IMR-90 (cell line): ENCODE measurements around the gene WNK1. TPM values are rescaled to one million over a fixed set of nuclear protein-coding genes. Genes with fewer than 3 reads are reported as not detected.

Experiments
- ATAC-seq: fragments of 200-7000 bp; cut with Tn5 transposase; 2 replicates; pipeline ENCODE4 v1.9.1; 2020; ENCODE audit warnings: low read depth, mild to moderate bottlenecking, moderate library complexity
- BruUV-seq: library from RNA; stranded (reverse); fragments of 400-500 nt; replicated peaks from 2 replicates; lab custom pipeline; 2021; lab: Mats Ljungman, UMichigan
- CTCF ChIA-PET: fragments of 300-600 bp; formaldehyde crosslinking; extraction: SDS; loops from one replicate; lab custom pipeline; 2021; ENCODE audit warnings: antibody characterized with exemption; lab: Yijun Ruan, JAX
- POLR2A ChIA-PET: fragments of 300-600 bp; sonication (Branson Sonifier 250); formaldehyde crosslinking; loops from one replicate; lab custom pipeline; 2022; ENCODE audit warnings: antibody characterized with exemption; ENCODE audit not compliant: unreplicated experiment; lab: Charles Lee
- DNase-seq: peaks from one replicate; pipeline ENCODE4 v3.0.0; 2013
- H2AFZ ChIP-seq: replicated peaks from 2 replicates; pipeline ENCODE3; 2013; ENCODE audit warnings: low read length, mild to moderate bottlenecking; ENCODE audit not compliant: poor library complexity
- H2AK5ac ChIP-seq: 2 replicates; pipeline ENCODE4 v1.6.1; 2013; ENCODE audit warnings: low read depth, low read length, inconsistent platforms
- H2AK9ac ChIP-seq: replicated peaks from 2 replicates; pipeline ENCODE3; 2013; ENCODE audit warnings: mild to moderate bottlenecking, low read depth, low read length, moderate library complexity; ENCODE audit not compliant: poor library complexity
- H2BK120ac ChIP-seq: 2 replicates; pipeline ENCODE4 v1.6.1; 2013; ENCODE audit warnings: low read depth, low read length, inconsistent platforms
- H2BK15ac ChIP-seq: 3 replicates; pipeline ENCODE4 v1.6.1; 2013; ENCODE audit warnings: low read depth, low read length, inconsistent platforms
- H2BK20ac ChIP-seq: 2 replicates; pipeline ENCODE4 v1.6.1; 2013; ENCODE audit warnings: low read depth, mild to moderate bottlenecking, inconsistent platforms, low read length, moderate library complexity
- H2BK5ac ChIP-seq: 2 replicates; pipeline ENCODE4 v1.6.1; 2013; ENCODE audit warnings: mild to moderate bottlenecking, low read depth, low read length, inconsistent platforms; ENCODE audit not compliant: poor library complexity, severe bottlenecking
- H3K14ac ChIP-seq: replicated peaks from 2 replicates; pipeline ENCODE4 v1.6.1; 2013; ENCODE audit warnings: low read depth, low read length, inconsistent platforms
- H3K18ac ChIP-seq: 2 replicates; pipeline ENCODE4 v1.6.1; 2013; ENCODE audit warnings: low read depth, low read length, control low read depth
- H3K23ac ChIP-seq: 2 replicates; pipeline ENCODE4 v1.6.1; 2013; ENCODE audit warnings: low read depth, low read length, inconsistent platforms
- H3K27ac ChIP-seq: 2 replicates; pipeline ENCODE4 v1.5.1; 2013; ENCODE audit warnings: mild to moderate bottlenecking, control low read depth, low read length; ENCODE audit not compliant: insufficient read depth
- H3K27me3 ChIP-seq: 2 replicates; pipeline ENCODE4 v1.6.1; 2013; ENCODE audit warnings: low read length; ENCODE audit not compliant: control insufficient read depth, insufficient read depth
- H3K36me3 ChIP-seq: 2 replicates; pipeline ENCODE4 v1.6.1; 2013; ENCODE audit warnings: low read length, mixed read lengths; ENCODE audit not compliant: control insufficient read depth, insufficient read depth
- H3K4ac ChIP-seq: 2 replicates; pipeline ENCODE4 v1.6.1; 2013; ENCODE audit warnings: low read depth, low read length, inconsistent platforms
- H3K4me1 ChIP-seq: 2 replicates; pipeline ENCODE4 v1.6.1; 2013; ENCODE audit warnings: low read length, mixed read lengths; ENCODE audit not compliant: control insufficient read depth, insufficient read depth
- H3K4me2 ChIP-seq: 2 replicates; pipeline ENCODE4 v1.6.1; 2013; ENCODE audit warnings: low read depth, mild to moderate bottlenecking, control low read depth, low read length, moderate library complexity
- H3K4me3 ChIP-seq: 2 replicates; pipeline ENCODE4 v1.5.1; 2013; ENCODE audit warnings: low read depth, mild to moderate bottlenecking, control low read depth, low read length, moderate library complexity; ENCODE audit not compliant: insufficient read depth
- H3K56ac ChIP-seq: 2 replicates; pipeline ENCODE4 v1.6.1; 2013; ENCODE audit warnings: low read length, inconsistent platforms; ENCODE audit not compliant: insufficient read depth; ENCODE audit errors: extremely low read depth
- H3K79me1 ChIP-seq, 2 experiments: 2 replicates each; pipeline ENCODE4 v1.6.1; 2013; ENCODE audit warnings: low read length in 2 of 2, inconsistent platforms in 1 of 2, low read depth in 1 of 2
- H3K9ac ChIP-seq: 2 replicates; pipeline ENCODE4 v1.6.1; 2013; ENCODE audit warnings: low read depth, low read length, control low read depth
- H3K9me1 ChIP-seq: 2 replicates; pipeline ENCODE4 v1.6.1; 2013; ENCODE audit warnings: low read length, inconsistent platforms; ENCODE audit not compliant: insufficient read depth
- H3K9me3 ChIP-seq: 2 replicates; pipeline ENCODE4 v1.6.1; 2013; ENCODE audit warnings: low read length; ENCODE audit not compliant: control insufficient read depth, insufficient read depth
- H4K20me1 ChIP-seq: 2 replicates; pipeline ENCODE4 v1.6.1; 2013; ENCODE audit warnings: low read length, inconsistent platforms; ENCODE audit not compliant: insufficient read depth
- H4K5ac ChIP-seq: 2 replicates; pipeline ENCODE4 v1.6.1; 2013; ENCODE audit warnings: mild to moderate bottlenecking, low read depth, low read length, control low read depth
- H4K8ac ChIP-seq, 2 experiments: 2 replicates each; pipeline ENCODE4 v1.6.1; 2013; ENCODE audit warnings: low read depth in 2 of 2, low read length in 2 of 2, control low read depth in 1 of 2, inconsistent platforms in 1 of 2
- H4K91ac ChIP-seq: 2 replicates; pipeline ENCODE4 v1.6.1; 2013; ENCODE audit warnings: low read depth, low read length, inconsistent platforms; ENCODE audit not compliant: insufficient read depth
- BHLHE40 ChIP-seq: fragments of 150-350 bp; IDR thresholded peaks from 2 replicates; pipeline ENCODE4 v1.6.1; 2016; ENCODE audit warnings: mild to moderate bottlenecking, low read depth, low read length
- CEBPB ChIP-seq: IDR thresholded peaks from 2 replicates; pipeline ENCODE4 v1.6.1; 2012; ENCODE audit warnings: low read depth, low read length, improper control_type of control experiment
- CHD1 ChIP-seq: IDR thresholded peaks from 2 replicates; pipeline ENCODE4 v1.6.1; 2012; ENCODE audit warnings: low read depth, low read length, improper control_type of control experiment
- CTCF ChIP-seq: conservative IDR thresholded peaks from 2 replicates; pipeline ENCODE4 v1.5.1; 2012; ENCODE audit warnings: mild to moderate bottlenecking, low read depth, low read length, improper control_type of control experiment
- ELK1 ChIP-seq: fragments of 150-350 bp; IDR thresholded peaks from 2 replicates; pipeline ENCODE4 v1.6.1; 2016; ENCODE audit warnings: low read depth, mild to moderate bottlenecking, low read length, moderate library complexity, borderline replicate concordance
- FOS ChIP-seq: fragments of 150-350 bp; IDR thresholded peaks from 2 replicates; pipeline ENCODE4 v1.6.1; 2016; ENCODE audit warnings: low read depth, low read length
- MAFK ChIP-seq: IDR thresholded peaks from 2 replicates; pipeline ENCODE4 v1.6.1; 2012; ENCODE audit warnings: low read depth, low read length, improper control_type of control experiment
- MAZ ChIP-seq: IDR thresholded peaks from 2 replicates; pipeline ENCODE4 v1.6.1; 2012; ENCODE audit warnings: low read depth, mild to moderate bottlenecking, low read length, improper control_type of control experiment, moderate library complexity, borderline replicate concordance
- MXI1 ChIP-seq: IDR thresholded peaks from 2 replicates; pipeline ENCODE4 v1.6.1; 2012; ENCODE audit warnings: low read depth, mild to moderate bottlenecking, low read length, moderate library complexity, borderline replicate concordance
- NFE2L2 ChIP-seq: fragments of 150-350 bp; IDR thresholded peaks from 2 replicates; pipeline ENCODE4 v1.6.1; 2016; ENCODE audit warnings: low read depth, mild to moderate bottlenecking, low read length
- POLR2A ChIP-seq: IDR thresholded peaks from 2 replicates; pipeline ENCODE4 v1.6.1; 2012; ENCODE audit warnings: mild to moderate bottlenecking, low read depth, low read length
- RAD21 ChIP-seq: IDR thresholded peaks from 2 replicates; pipeline ENCODE4 v1.6.1; 2012; ENCODE audit warnings: low read length, improper control_type of control experiment
- RCOR1 ChIP-seq: IDR thresholded peaks from 2 replicates; pipeline ENCODE4 v1.6.1; 2012; ENCODE audit warnings: mild to moderate bottlenecking, low read length, improper control_type of control experiment; ENCODE audit not compliant: insufficient replicate concordance
- RFX5 ChIP-seq: IDR thresholded peaks from 2 replicates; pipeline ENCODE4 v1.8.0; 2012; ENCODE audit warnings: low read depth, mild to moderate bottlenecking, low read length, moderate library complexity
- SMC3 ChIP-seq: fragments of 150-350 bp; IDR thresholded peaks from 2 replicates; pipeline ENCODE4 v1.6.1; 2016; ENCODE audit warnings: low read depth, mild to moderate bottlenecking, antibody characterized with exemption, low read length, moderate library complexity
- USF2 ChIP-seq: fragments of 150-350 bp; IDR thresholded peaks from 2 replicates; pipeline ENCODE4 v1.6.1; 2017; ENCODE audit warnings: mild to moderate bottlenecking, antibody characterized with exemption, low read length, low read depth
- dilution Hi-C: fragments of 300-500 bp; cut with HindIII; formaldehyde crosslinking; loops from one replicate; pipeline ENCODE4 v1.14.3; 2018; ENCODE audit warnings: low sequenced_read_pairs; ENCODE audit not compliant: unreplicated experiment
- in situ Hi-C: fragments of 300-500 bp; cut with MboI; formaldehyde crosslinking; loops from 3 replicates; pipeline ENCODE4 v1.14.3; 2019; ENCODE audit warnings: low sequenced_read_pairs, inconsistent platforms, mixed read lengths
- intact Hi-C: fragments of 100-400 bp; cut with micrococcal nuclease; formaldehyde crosslinking; loops from 2 replicates; pipeline ENCODE4 v1.10.0; 2022
- polyA plus RNA-seq, 3 experiments: library from polyadenylated mRNA; depleted of rRNA; stranded (reverse); fragments of >200 nt; gene quantifications; 2 replicates each; pipeline ENCODE4 v1.2.3, GENCODE V29; 2012; ENCODE audit warnings: low replicate concordance in 1 of 3
- total RNA-seq: library from RNA; depleted of rRNA; stranded (reverse); fragments of >200 nt; gene quantifications from 2 replicates; pipeline ENCODE4 v1.2.3, GENCODE V29; 2012

The WNK1 gene
- total and polyA plus RNA-seq, 2 of the 4 experiments (the other 2 are of a cell fraction) = 36.9 to 42.8 TPM

GRCh38 chr12:852864-853263, 100.5 kb downstream of the WNK1 start:
- POLR2A ChIA-PET = no interaction called here

More at GRCh38 chr12:852864-853263, 100.5 kb downstream of the WNK1 start:
- no peak overlapping the region for H3K23ac ChIP-seq
- H3K18ac ChIP-seq = no peak overlapping the region
- TF ChIP-seq FOS (no peak), MAFK (no peak), BHLHE40 (no peak), CTCF (no peak), CEBPB (no peak), MXI1 (no peak), RFX5 (no peak), RCOR1 (no peak), USF2 (no peak), POLR2A (no peak), CHD1 (no peak), MAZ (no peak), ELK1 (no peak), RAD21 (no peak), SMC3 (no peak), NFE2L2 (no peak)
- no TSS peak for BruUV-seq
- no peak overlapping the region for H3K4me2 ChIP-seq
- no peak overlapping the region for H3K4ac ChIP-seq
- no peak overlapping the region for H4K5ac ChIP-seq
- H3K36me3 ChIP-seq = 0 out of 2 replicates have a peak, but pooled peaks cover 1% of the 10 kb centered on the region
- no peaks in the 10 kb centered on the region for H3K27me3 ChIP-seq
- H2AK9ac ChIP-seq = no peak overlapping the region
- H2BK20ac ChIP-seq = no peak overlapping the region
- dilution Hi-C loops = no loop called here
- H3K14ac ChIP-seq = no peak overlapping the region
- no peak overlapping the region for H2BK5ac ChIP-seq
- DNase-seq = no peak
- no peaks in the 10 kb centered on the region for H3K9me3 ChIP-seq
- H2BK120ac ChIP-seq = no peak overlapping the region
- H3K4me3 ChIP-seq = no peak overlapping the region
- H2AK5ac ChIP-seq = no peak overlapping the region
- no peak overlapping the region for H4K91ac ChIP-seq
- no peak overlapping the region for H4K8ac ChIP-seq
- no peak overlapping the region for H3K9ac ChIP-seq
- CTCF ChIA-PET = interaction anchor here (0.6 to 1.0 kb wide), 4 partner anchors 13 to 430 kb away, joined by 3 to 4 read pairs (median 3); no protein-coding TSS in a partner anchor
- intact Hi-C loops = loop anchor here (10.0 kb wide), 1 partner anchor 278 kb away; no protein-coding TSS in a partner anchor
- no peak overlapping the region for H3K56ac ChIP-seq
- H3K79me1 ChIP-seq = peaks cover 11 to 38% of the 10 kb centered on the region in 2 experiments; a peak in 3 of 4 replicates
- no peak overlapping the region for H3K27ac ChIP-seq
- H3K4me1 ChIP-seq = peaks cover 7% of the 10 kb centered on the region
- 0 out of 2 replicates have a peak, but pooled peaks cover 8% of the 10 kb centered on the region for H4K20me1 ChIP-seq
- in situ Hi-C loops = no loop called here
- H3K9me1 ChIP-seq = no peaks in the 10 kb centered on the region
- no peak overlapping the region for H2AFZ ChIP-seq
- H2BK15ac ChIP-seq = no peak overlapping the region
- no peak for ATAC-seq
